TTC549 (cell line): ENCODE data around the gene FBXO2.
"Not testable (repeated sequence)": the region's sequence is repeated elsewhere in the genome, so short reads cannot be mapped to it uniquely, and the experiment has no call there.

Experiments
- FAIRE-seq: peaks from 2 replicates; lab custom pipeline; 2012; peaks lifted over from hg19 to GRCh38; lab: Jason Lieb, UNC

Gene FBXO2

DNA sequence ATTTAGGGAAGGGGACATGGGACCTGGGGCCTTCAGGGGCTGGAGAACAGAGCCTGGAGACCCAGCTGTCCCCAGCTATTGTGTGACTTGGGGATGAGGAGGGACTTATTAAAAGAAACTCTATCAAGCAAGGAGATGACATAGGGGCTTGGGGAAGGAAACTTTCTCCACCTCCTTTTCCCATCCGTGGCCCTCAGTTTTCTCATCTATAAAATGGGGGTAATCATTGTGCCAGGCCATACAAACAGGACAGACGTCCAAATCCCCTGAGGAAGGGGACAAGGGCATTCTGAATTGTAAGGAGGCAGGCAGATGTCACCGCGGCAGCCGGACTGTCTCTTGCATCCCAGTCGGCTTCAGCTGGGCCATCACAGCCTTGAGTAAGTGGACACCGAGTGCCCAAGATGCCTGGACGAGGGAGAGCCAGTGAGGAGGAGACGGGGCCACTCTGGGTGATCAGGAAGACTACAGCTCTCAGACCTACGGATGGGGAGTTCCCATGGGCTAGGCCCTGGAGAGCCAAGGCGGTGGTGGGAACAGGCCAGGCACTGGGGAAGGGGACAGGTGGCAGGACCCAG, 1.9 kb downstream of the FBXO2 start:
- no peak for FAIRE-seq

DNA sequence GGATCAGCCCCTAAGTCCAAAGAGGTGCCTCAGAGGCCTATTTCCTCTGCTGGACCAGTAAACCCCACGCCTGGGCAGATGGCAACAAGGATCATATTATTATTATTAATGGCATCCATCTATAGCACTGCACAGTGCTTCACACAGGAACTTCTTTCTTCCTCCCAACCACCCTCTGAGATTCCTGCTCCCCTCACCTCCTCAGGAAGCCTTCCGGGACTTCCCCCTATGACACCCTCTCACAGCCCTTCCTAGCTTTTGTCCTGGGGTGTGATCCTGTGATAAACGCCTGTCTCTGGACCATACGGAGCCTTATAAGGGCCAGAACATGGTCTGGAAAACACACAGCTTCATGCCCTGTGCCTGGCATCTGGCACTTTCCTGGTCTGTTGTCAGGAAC, 3.2 kb downstream of the FBXO2 start:
- FAIRE-seq = no peak

- FAIRE-seq = no peak
These were observed 3.8 kb downstream of the FBXO2 start for GRCh38 chr1:11650331-11650991.

- no peak for FAIRE-seq
These were observed 4.5 kb downstream of the FBXO2 start for GRCh38 chr1:11649624-11650330.

- FAIRE-seq = no peak
These were observed 5.0 kb downstream of the FBXO2 start for GRCh38 chr1:11649237-11649623.

GRCh38 chr1:11648732-11649158, 5.5 kb downstream of the FBXO2 start:
- FAIRE-seq = no peak

- FAIRE-seq = no peak
These were observed 6.2 kb downstream of the FBXO2 start for GRCh38 chr1:11648039-11648438.

DNA sequence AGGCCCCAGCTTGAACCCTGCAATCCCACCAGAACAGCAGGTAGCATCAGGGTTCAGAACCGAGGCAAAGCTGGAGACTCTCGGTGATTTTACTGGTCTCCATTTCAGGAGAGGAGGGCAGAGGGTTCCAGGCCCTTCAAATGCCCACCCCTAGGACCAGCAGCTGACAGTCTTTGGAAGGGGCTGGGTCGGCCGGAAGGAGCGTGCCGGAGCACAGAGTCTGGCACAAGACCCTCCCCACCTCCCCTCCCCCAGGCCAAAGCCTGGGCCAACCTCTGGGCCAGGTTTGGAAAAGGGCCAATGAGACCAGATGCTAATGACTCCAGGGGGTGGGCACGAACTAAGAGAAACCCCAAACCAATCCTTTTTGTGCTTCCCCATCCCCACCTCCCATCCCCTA, 6.9 kb downstream of the FBXO2 start:
- FAIRE-seq = no peak

- FAIRE-seq = no peak
These were observed 7.9 kb downstream of the FBXO2 start for GRCh38 chr1:11646317-11646716.

DNA sequence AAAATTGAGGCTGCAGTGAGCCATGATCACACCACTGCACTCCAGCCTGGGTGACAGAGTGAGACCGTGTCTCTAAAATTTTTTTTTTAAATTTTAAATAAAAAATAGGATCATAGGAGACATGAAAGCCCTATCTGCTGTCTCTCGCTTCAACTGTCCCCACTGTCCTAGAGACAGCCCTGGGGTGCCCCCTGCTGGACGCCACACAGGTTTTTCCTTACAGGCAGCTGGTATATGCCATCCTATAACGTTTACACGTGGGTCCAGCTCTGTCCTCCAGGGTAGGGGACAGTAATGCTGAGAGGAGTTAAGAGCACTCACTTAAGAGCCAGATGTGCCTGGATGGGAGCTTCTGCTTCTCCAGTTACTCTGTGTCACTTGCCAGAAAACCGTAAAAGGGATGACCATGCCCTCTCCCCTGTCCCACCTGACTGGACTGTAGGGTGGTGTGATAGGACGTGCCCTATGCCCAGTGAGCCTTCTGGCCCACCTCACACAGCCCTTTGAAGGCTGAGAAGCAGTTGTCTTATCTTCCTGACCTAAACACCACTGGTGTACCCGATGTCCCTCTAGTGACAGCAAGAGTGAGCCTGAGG, 8.5 kb downstream of the FBXO2 start:
- no peak for FAIRE-seq

DNA sequence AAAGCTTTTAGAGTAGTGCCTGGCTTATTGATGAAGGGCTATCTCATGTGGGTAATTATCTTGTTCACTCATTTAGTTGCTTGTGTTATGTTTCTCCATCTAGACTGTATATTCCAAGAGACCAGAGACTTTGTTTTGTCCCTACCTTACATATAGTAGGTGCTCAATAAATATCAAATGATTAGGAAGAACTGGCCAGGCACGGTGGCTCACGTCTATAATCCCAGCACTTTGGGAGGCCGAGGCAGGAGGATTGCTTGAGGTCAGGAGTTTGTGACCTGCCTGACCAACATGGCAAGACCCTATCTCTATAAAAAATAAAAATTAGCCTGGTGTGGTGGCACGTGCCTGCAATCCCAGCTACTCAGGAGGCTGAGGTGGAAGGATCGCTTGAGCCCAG, 9.0 kb downstream of the FBXO2 start:
- FAIRE-seq = no peak

GRCh38 chr1:11643782-11644181, 10.4 kb downstream of the FBXO2 start:
- FAIRE-seq = no peak

GRCh38 chr1:11642418-11643017, 11.7 kb downstream of the FBXO2 start:
- FAIRE-seq = not testable (repeated sequence)

DNA sequence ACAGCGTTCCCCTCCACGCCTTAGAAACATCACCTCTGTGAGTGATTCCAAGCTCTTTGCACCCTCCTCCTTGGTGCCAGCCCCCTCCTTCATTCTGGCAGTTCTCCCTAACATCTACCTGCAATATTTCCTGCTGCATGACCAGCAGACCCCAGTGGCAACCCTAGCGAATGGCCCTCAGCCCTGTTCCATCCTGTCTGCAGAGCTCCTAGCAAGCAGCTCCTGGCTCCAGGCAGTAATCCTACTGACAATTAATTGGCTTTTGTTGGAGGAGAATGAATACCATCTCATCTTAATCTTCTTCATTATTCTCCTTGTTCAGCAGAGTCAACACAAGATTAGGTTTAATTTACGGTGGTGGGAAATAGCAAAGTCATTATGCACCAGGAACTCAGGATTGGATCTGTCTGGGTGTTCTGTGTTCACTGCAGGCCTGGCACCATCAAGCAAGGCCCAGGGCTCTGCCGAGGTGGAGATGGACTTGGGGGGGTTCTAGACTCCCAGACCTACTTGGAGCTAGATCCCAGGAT, 12.4 kb downstream of the FBXO2 start:
- FAIRE-seq = no peak

DNA sequence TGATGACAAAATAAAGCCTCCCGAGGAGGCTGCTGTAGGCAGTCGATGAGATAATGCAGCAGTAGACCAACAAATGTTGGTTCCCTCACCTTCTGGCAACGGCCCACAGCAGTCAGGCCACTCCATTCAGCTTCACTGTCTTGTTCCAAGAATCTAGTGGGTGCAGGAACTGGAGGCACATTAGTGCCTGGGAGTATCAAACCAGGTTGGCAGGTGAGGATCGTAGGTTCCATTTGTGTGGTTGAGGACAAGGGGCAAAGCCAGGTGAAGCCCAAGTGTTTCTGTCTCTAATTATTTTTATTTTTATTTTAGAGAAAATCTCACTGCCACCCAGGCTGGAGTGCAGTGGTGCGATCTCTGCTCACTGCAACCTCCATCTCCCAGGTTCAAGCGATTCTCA, 13.3 kb downstream of the FBXO2 start:
- FAIRE-seq = no peak

DNA sequence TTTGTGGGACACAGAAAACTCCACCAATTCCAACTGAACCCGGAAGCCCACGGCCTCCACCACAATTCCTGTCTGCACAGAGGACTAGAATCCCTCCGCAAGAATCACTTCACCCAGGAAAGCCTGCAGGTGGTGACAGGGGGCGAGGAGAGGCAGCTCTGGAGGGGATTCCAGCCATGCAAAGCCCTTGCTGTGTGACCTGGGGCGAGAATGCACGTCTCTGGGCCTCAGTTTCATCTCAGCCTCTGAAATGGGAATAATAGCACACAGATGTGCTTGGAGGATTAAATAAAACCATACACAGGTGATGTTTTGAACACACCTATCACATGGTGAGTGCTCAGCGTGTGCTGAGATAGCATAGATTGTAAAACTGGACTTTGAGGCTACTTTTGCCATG, 14.1 kb downstream of the FBXO2 start:
- FAIRE-seq = no peak

DNA sequence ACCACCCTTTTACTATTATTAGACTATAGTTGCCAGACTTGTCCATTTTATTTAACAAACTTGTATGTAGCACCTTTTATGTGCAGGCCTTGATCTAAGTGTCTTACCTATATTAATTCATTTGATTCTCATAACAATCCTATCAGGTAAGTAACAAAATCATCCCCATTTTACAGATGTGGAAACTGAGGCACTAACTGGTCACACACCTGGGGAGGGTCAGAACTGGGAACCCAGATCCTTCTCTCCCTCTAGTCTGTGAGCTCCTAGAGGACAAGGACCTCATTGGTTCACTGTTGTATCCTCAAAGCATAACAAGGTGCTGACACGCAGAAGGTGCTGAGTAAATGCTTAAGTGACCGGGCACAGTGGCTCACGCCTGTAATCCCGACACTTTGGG, 14.9 kb downstream of the FBXO2 start:
- FAIRE-seq = no peak

- FAIRE-seq = no peak
These were observed 16.1 kb downstream of the FBXO2 start for GRCh38 chr1:11638121-11638520.

- no peak for FAIRE-seq
These were observed 19.6 kb downstream of the FBXO2 start for GRCh38 chr1:11634365-11635192.

DNA sequence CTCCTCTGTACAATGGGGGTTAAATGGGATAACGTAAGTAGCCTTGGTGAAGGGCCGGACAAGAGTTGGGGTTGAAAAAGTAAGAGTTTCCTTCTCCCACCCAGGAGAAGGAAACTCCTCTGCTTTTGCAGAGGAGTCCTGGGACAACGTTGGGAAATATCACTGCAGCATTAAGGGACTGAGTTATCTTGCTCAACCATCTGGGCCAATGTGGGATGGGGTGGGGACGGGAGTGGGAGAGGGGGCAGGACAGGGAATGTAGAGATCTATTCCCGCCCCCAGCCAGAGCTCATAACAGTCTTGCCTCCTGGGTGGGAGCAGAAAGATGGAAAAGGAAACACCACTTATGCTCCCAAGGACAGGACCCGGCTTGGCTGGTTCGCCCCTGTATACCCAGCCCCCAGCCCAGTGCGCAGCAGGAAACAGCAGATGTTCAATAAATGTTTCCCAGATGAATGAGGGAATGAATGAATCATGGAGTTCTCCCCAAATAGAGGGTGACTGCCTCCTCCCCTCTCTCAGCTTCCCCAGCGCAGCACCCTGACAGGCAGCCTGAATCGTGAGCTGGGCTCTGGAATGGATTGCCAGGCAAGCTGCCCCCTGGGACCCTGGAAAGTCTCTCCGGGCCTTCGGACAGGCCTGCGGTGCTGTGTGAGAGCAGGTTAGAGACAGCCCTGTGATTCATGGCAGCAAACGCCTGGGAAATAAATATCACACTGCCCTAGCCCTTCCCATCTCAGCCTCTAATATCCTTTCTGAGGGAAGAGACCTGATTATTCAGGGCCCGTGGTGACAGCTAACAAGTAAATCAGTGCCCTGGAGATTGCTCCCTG, 24.8 kb downstream of the FBXO2 start:
- FAIRE-seq = no peak

DNA sequence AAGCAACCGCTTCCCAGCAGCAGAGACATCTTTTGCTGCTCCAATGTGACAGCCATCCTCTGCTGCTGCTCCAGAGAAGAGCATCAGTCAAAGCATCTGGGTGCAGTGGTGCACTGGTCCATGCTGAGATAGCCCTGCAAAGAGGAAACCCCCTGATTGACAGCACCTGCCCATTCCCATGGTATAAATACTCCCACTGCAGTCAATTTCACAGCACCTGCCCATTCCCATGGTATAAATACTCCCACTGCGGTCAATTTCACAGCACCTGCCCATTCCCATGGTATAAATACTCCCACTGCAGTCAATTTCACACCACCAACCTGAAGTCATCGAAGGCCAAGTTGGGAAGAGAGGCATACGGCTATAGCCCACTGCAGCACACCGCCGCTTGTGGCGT, 25.5 kb downstream of the FBXO2 start:
- no peak for FAIRE-seq
